ENCODE results near the gene RUSC2. TPM values are rescaled to one million over a fixed set of nuclear protein-coding genes. Genes with fewer than 3 reads are reported as not detected.

Gene RUSC2
- total and polyA plus RNA-seq, 2 of the 4 experiments (the other 2 are of a cell fraction) = 17.4 to 35.4 TPM

GRCh38 chr9:35488566-35489312 lies 1.2 kb upstream of the RUSC2 start (continued):
- TF ChIP-seq NFE2L2 (IDR thresholded peaks at IDR 0.05; ENCODE audit: low read depth, low read length) (no peak), SMC3 (IDR thresholded peaks at IDR 0.05; ENCODE audit: low read depth, low read length) (no peak)

- H2BK120ac ChIP-seq (ENCODE audit: low read depth, low read length) = peak overlapping the region; percentile 35
- H4K20me1 ChIP-seq (ENCODE audit: insufficient read depth, low read length) = peaks cover 7% of the 10 kb centered on the region
- H3K79me1 ChIP-seq (ENCODE audit: low read depth in 1 of 2, low read length in 2 of 2) = peaks cover 0 to 37% of the 10 kb centered on the region in 2 experiments; a peak in 3 of 4 replicates
- CTCF ChIA-PET = interaction anchor here (1.0 to 1.6 kb wide), 3 partner anchors 63 to 68 kb away, joined by 4 to 18 read pairs (median 6); no protein-coding TSS in a partner anchor
- H3K23ac ChIP-seq (ENCODE audit: low read depth, low read length) = peak overlapping the region; percentile 74
- H3K4me3 ChIP-seq (ENCODE audit: insufficient read depth, low read depth, low read length) = peak overlapping the region; percentile 89
- H3K27me3 ChIP-seq (ENCODE audit: control insufficient read depth, insufficient read depth, low read length) = no peaks in the 10 kb centered on the region
- H3K4ac ChIP-seq (ENCODE audit: low read depth, low read length) = peak overlapping the region; percentile 95
- ATAC-seq (ENCODE audit: low read depth) = peak; percentile 0
- in situ Hi-C loops (cut with MboI; ENCODE audit: low sequenced_read_pairs) (loop anchor here (5.0 kb wide), 1 partner anchor 62 kb away; no protein-coding TSS in a partner anchor), intact Hi-C loops (cut with micrococcal nuclease) (loop anchor here (2.0 kb wide), 1 partner anchor 20 kb away; no protein-coding TSS in a partner anchor), dilution Hi-C loops (cut with HindIII; ENCODE audit: low sequenced_read_pairs, unreplicated experiment) (no loop called here)
- peak overlapping the region; percentile 92 for H4K91ac ChIP-seq (ENCODE audit: insufficient read depth, low read depth, low read length)
- H2AFZ ChIP-seq (replicated peaks; ENCODE audit: low read length, poor library complexity) = peak overlapping the region; percentile 92
- peak overlapping the region; percentile 91 for H2AK9ac ChIP-seq (replicated peaks; ENCODE audit: low read depth, low read length, poor library complexity)
- H3K4me2 ChIP-seq (ENCODE audit: low read depth, low read length) = peak overlapping the region; percentile 94
- H3K56ac ChIP-seq (ENCODE audit: extremely low read depth, insufficient read depth, low read length) = peak overlapping the region; percentile 79
- peak overlapping the region; percentile 88 for H3K9ac ChIP-seq (ENCODE audit: low read depth, low read length)
- peak overlapping the region; percentile 2; the same call in 1 of the 2 replicates for H2BK20ac ChIP-seq (ENCODE audit: low read depth, low read length)
- H3K27ac ChIP-seq (ENCODE audit: insufficient read depth, low read length) = peak overlapping the region; percentile 96
- H2BK15ac ChIP-seq (ENCODE audit: low read depth, low read length) = peak overlapping the region; percentile 89; the same call in 2 of the 3 replicates
- peak overlapping the region; percentile 97 for H2AK5ac ChIP-seq (ENCODE audit: low read depth, low read length)
- no peak for DNase-seq
- no peaks in the 10 kb centered on the region for H3K9me3 ChIP-seq (ENCODE audit: control insufficient read depth, insufficient read depth, low read length)
- no peaks in the 10 kb centered on the region for H3K36me3 ChIP-seq (ENCODE audit: control insufficient read depth, insufficient read depth, low read length)
- H3K14ac ChIP-seq (replicated peaks; ENCODE audit: low read depth, low read length) = peak overlapping the region; percentile 73
- peak overlapping the region; percentile 64 for H3K18ac ChIP-seq (ENCODE audit: low read depth, low read length)
- 0% methylated on average over 30 of the region's 44 CpGs; no CpG with 5 or more reads in 1 of the 2 experiments for WGBS, 2 experiments (ENCODE audit: extremely low coverage in 2 of 2, insufficient read length in 1 of 2)
- H4K8ac ChIP-seq (ENCODE audit: low read depth in 2 of 2, low read length in 2 of 2) = peak overlapping the region; percentile 50 to 91
- peak overlapping the region; percentile 68 for H4K5ac ChIP-seq (ENCODE audit: low read depth, low read length)
- POLR2A ChIA-PET (ENCODE audit: unreplicated experiment) = interaction anchor here (0.6 to 1.6 kb wide), 5 partner anchors 30 to 197 kb away, joined by 3 to 13 read pairs (median 5); no protein-coding TSS in a partner anchor
- H2BK5ac ChIP-seq (ENCODE audit: low read depth, low read length, poor library complexity, severe bottlenecking) = peak overlapping the region; percentile 91
- no TSS peak for BruUV-seq (replicated peaks)
- H3K9me1 ChIP-seq (ENCODE audit: insufficient read depth, low read length) = no peaks in the 10 kb centered on the region
- H3K4me1 ChIP-seq (ENCODE audit: control insufficient read depth, insufficient read depth, low read length) = peaks cover 3% of the 10 kb centered on the region
- TF ChIP-seq MXI1 (IDR thresholded peaks at IDR 0.05; ENCODE audit: borderline replicate concordance, low read depth, low read length) (no peak), CHD1 (IDR thresholded peaks at IDR 0.05; ENCODE audit: low read depth, low read length) (no peak), RAD21 (IDR thresholded peaks at IDR 0.05; ENCODE audit: low read length) (no peak), NFE2L2 (IDR thresholded peaks at IDR 0.05; ENCODE audit: low read depth, low read length) (no peak), USF2 (IDR thresholded peaks at IDR 0.05; ENCODE audit: low read depth, low read length) (no peak), RFX5 (IDR thresholded peaks at IDR 0.05; ENCODE audit: low read depth, low read length) (no peak), FOS (IDR thresholded peaks at IDR 0.05; ENCODE audit: low read depth, low read length) (no peak), CEBPB (IDR thresholded peaks at IDR 0.05; ENCODE audit: low read depth, low read length) (no peak), SMC3 (IDR thresholded peaks at IDR 0.05; ENCODE audit: low read depth, low read length) (no peak), POLR2A (IDR thresholded peaks at IDR 0.05; ENCODE audit: low read depth, low read length) (no peak), MAFK (IDR thresholded peaks at IDR 0.05; ENCODE audit: low read depth, low read length) (no peak), RCOR1 (IDR thresholded peaks at IDR 0.05; ENCODE audit: insufficient replicate concordance, low read length) (no peak)
These were observed 421 bp downstream of the RUSC2 start for GRCh38 chr9:35490155-35490909.

Data from IMR-90 (cell line).